Lung (tissue), 12 donors: Measurements from ENCODE around the gene MYBBP1A. TPM values are rescaled to one million over a fixed set of nuclear protein-coding genes. Genes with fewer than 3 reads are reported as not detected.

ENCODE experiments used
- ATAC-seq: fragments of 200-7000 bp; cut with Tn5 transposase; one replicate; pipeline ENCODE4 v1.9.1; 2020; ENCODE audit warnings: moderate number of reproducible peaks; ENCODE audit not compliant: insufficient read depth, low FRiP score
- DNase-seq, 3 donors: peaks; one replicate each; pipeline ENCODE4 v3.0.0-alpha.2; 2013 to 2017
- H3K27ac ChIP-seq, 2 donors: one replicate each; pipeline ENCODE4 v1.5.1; 2013; ENCODE audit warnings: mild to moderate bottlenecking in 2 of 2, moderate library complexity in 2 of 2, control low read depth in 1 of 2, inconsistent platforms in 1 of 2, low read depth in 1 of 2, low read length in 1 of 2
- H3K27me3 ChIP-seq, 3 donors: one replicate each; pipeline ENCODE4 v1.5.1; 2013; ENCODE audit warnings: low read length in 2 of 3; ENCODE audit not compliant: control insufficient read depth in 3 of 3, insufficient read depth in 3 of 3
- H3K36me3 ChIP-seq, 4 donors: one replicate each; pipeline ENCODE4 v1.5.1; 2013; ENCODE audit warnings: low read length in 4 of 4, mild to moderate bottlenecking in 1 of 4, moderate library complexity in 1 of 4; ENCODE audit not compliant: control insufficient read depth in 4 of 4, insufficient read depth in 4 of 4
- H3K4me1 ChIP-seq, 5 donors: one replicate each; pipeline ENCODE4 v1.5.1; 2013; ENCODE audit warnings: low read length in 5 of 5, mild to moderate bottlenecking in 2 of 5, moderate library complexity in 1 of 5; ENCODE audit not compliant: control insufficient read depth in 5 of 5, insufficient read depth in 5 of 5
- H3K4me3 ChIP-seq: one replicate; pipeline ENCODE4 v1.5.1; 2013; ENCODE audit warnings: mild to moderate bottlenecking, control low read depth, moderate library complexity
- H3K9ac ChIP-seq, 2 donors: one replicate each; pipeline ENCODE4 v1.5.1; 2013; ENCODE audit warnings: low read length in 2 of 2, control low read depth in 1 of 2; ENCODE audit not compliant: insufficient read depth in 1 of 2
- H3K9me3 ChIP-seq, 4 donors: one replicate each; pipeline ENCODE4 v1.5.1; 2013; ENCODE audit warnings: low read length in 3 of 4, mild to moderate bottlenecking in 1 of 4, moderate library complexity in 1 of 4; ENCODE audit not compliant: control insufficient read depth in 4 of 4, insufficient read depth in 3 of 4
- WGBS, 2 donors: extraction: QIAGEN DNeasy Blood & Tissue Kit; methylation state at CpG; one replicate each; pipeline ENCODE4 v1.1.7; 2013; 5-methylcytosine and 5-hydroxymethylcytosine counted together
- polyA plus RNA-seq, 2 donors: library from polyadenylated mRNA; stranded (reverse); fragments of 200-250 nt; gene quantifications; one replicate each; pipeline ENCODE4 v1.2.1, GENCODE V29; 2013
- total RNA-seq, 2 donors: library from RNA; depleted of rRNA in 1 of 2; stranded (reverse); fragments of >200 nt in 1 of 2; gene quantifications; one replicate each; pipeline ENCODE4 v1.2.1, GENCODE V29; 2014 to 2021
- TF ChIP-seq, protein P1 (sequence below): IDR thresholded peaks from 2 replicates; pipeline ENCODE4 v1.5.1; 2012; ENCODE audit warnings: mild to moderate bottlenecking; ENCODE audit errors: control extremely low read depth, extremely low read depth
- donor health status: control.
- donor health status: control.
- donor health status: Bipolar disorder and iron deficiency.
- donor health status: healthy.
- donor health status: DM: yes; HTN: yes; CAD: no.

MYBBP1A gene
- total and polyA plus RNA-seq, 4 donors = 21.2 to 71.7 (median 34.4) TPM

DNA sequence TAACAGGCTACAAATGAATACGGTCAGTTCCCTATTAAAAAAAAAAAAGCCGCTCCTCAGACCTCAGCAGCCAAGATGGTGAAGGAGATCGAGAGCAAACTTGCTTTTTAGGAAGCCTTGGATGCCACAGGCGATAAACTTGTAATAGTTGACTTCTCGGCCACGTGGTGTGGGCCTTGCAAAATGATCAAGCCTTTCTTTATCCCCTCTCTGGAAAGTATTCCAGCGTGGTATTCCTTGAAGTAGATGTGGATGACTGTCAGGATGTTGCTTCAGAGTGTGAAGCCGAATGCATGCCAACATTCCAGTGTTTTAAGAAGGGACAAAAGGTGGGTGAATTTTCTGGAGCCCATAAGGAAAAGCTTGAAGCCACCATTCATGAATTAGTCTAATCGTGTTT lies 16.9 kb upstream of the MYBBP1A start:
- no peaks in the 10 kb centered on the region for H3K36me3 ChIP-seq
- ATAC-seq (no peak), DNase-seq (no peak)
- H3K9ac ChIP-seq = no peak overlapping the region
- TF ChIP-seq, protein P1, sequence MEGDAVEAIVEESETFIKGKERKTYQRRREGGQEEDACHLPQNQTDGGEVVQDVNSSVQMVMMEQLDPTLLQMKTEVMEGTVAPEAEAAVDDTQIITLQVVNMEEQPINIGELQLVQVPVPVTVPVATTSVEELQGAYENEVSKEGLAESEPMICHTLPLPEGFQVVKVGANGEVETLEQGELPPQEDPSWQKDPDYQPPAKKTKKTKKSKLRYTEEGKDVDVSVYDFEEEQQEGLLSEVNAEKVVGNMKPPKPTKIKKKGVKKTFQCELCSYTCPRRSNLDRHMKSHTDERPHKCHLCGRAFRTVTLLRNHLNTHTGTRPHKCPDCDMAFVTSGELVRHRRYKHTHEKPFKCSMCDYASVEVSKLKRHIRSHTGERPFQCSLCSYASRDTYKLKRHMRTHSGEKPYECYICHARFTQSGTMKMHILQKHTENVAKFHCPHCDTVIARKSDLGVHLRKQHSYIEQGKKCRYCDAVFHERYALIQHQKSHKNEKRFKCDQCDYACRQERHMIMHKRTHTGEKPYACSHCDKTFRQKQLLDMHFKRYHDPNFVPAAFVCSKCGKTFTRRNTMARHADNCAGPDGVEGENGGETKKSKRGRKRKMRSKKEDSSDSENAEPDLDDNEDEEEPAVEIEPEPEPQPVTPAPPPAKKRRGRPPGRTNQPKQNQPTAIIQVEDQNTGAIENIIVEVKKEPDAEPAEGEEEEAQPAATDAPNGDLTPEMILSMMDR = no peak
- H3K27ac ChIP-seq = no peak overlapping the region
- peaks cover 0 to 8% (median 1%) of the 10 kb centered on the region in 5 donors for H3K4me1 ChIP-seq
- H3K9me3 ChIP-seq = no peaks in the 10 kb centered on the region
- H3K27me3 ChIP-seq = no peaks in the 10 kb centered on the region
- H3K4me3 ChIP-seq = no peak overlapping the region
- 69 to 78% methylated on average over 9 of the region's 9 CpGs for WGBS, 2 donors

DNA sequence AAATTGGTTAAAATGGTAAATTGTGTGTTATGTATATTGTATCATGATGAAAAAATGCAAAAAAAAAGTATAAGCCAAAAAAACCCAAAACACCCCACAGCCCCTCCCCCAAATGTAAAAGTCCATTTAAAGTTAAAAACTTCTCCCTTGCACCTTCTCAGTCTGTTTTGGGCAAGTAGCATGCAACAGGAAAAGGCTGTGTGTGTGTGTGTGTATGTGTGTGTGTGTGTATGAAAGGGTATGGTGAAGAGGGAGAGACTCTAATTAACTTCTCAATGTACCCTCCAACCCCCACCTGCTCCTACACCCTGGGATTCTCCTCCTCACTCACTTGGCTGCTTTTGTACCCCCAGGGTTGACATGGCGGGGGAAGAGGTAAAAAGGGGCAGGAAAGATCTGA lies 14.4 kb upstream of the MYBBP1A start:
- no peak for DNase-seq
- Histone ChIP-seq H3K27ac (no peak overlapping the region), H3K4me3 (no peak overlapping the region), H3K9me3 (no peaks in the 10 kb centered on the region), H3K4me1 (peaks cover 0 to 4% (median 1%) of the 10 kb centered on the region in 5 donors), H3K27me3 (no peaks in the 10 kb centered on the region), H3K36me3 (no peaks in the 10 kb centered on the region), H3K9ac (no peak overlapping the region)
- no peak for ATAC-seq
- TF ChIP-seq, protein P1 = no peak
- 86 to 90% methylated on average over 1 of the region's 1 CpG for WGBS, 2 donors

DNA sequence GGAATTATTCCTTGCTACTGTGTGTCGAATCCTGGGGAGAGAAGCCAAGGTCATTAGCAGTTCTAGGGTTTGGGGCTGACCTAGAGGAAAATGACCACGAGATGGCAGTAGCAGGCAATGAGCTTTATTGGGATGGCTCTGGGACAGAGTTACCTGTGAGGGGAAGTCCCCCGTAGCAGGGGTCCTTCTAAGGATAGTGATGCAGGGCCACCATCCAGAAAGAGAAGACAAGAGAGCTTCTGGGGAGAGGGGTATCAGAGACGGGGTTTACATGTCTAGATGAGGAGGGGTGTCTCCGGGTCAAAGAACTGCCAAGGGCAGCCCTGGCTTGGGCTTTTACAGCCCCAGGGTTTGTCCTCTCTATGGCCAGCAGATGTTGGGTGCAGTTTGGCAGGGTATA lies 11.6 kb upstream of the MYBBP1A start:
- H3K4me1 ChIP-seq = peaks cover 0 to 4% (median 0%) of the 10 kb centered on the region in 5 donors
- peak; percentile 71 for ATAC-seq
- WGBS, 2 donors = 25 to 34% methylated on average over 5 of the region's 5 CpGs
- no peaks in the 10 kb centered on the region for H3K36me3 ChIP-seq
- DNase-seq = peak; percentile 70 to 85 (median 82)
- no peaks in the 10 kb centered on the region for H3K9me3 ChIP-seq
- TF ChIP-seq, protein P1 = peak; percentile 76
- no peak overlapping the region for H3K9ac ChIP-seq
- H3K4me3 ChIP-seq = no peak overlapping the region
- no peak overlapping the region for H3K27ac ChIP-seq
- no peaks in the 10 kb centered on the region for H3K27me3 ChIP-seq
